CD4-positive, CD25-positive, alpha-beta regulatory T cell (primary cell): ENCODE measurements around the gene DNAH6. TPM values are rescaled to one million over a fixed set of nuclear protein-coding genes. Genes with fewer than 3 reads are reported as not detected.

Experiments
- ATAC-seq, 2 donors: fragments of 150-1000 bp; cut with Tn5 transposase; one replicate each; pipeline ENCODE4 v1.10.0; 2021; ENCODE audit warnings: low read depth in 2 of 2, moderate number of reproducible peaks in 2 of 2, moderate library complexity in 1 of 2
- DNase-seq, 3 donors: peaks; one replicate each; pipeline versions ENCODE4 v3.0.0 to v3.0.0-alpha.2; 2012 to 2022; ENCODE audit warnings: mixed read lengths in 1 of 3
- H3K27ac ChIP-seq: one replicate; pipeline ENCODE4 v1.7.0; 2013; ENCODE audit warnings: mild to moderate bottlenecking, low read length; ENCODE audit not compliant: insufficient read depth, poor library complexity, severe bottlenecking
- H3K27me3 ChIP-seq: one replicate; pipeline ENCODE4 v1.7.0; 2013; ENCODE audit warnings: low read length; ENCODE audit not compliant: control insufficient read depth, insufficient read depth
- H3K36me3 ChIP-seq: one replicate; pipeline ENCODE4 v1.7.0; 2013; ENCODE audit warnings: mild to moderate bottlenecking, low read length, moderate library complexity; ENCODE audit not compliant: control insufficient read depth, insufficient read depth
- H3K4me1 ChIP-seq: 2 replicates; pipeline ENCODE4 v1.7.0; 2013; ENCODE audit warnings: mild to moderate bottlenecking, low read length; ENCODE audit not compliant: insufficient read depth, control insufficient read depth, poor library complexity, severe bottlenecking
- H3K4me3 ChIP-seq: one replicate; pipeline ENCODE4 v1.7.0; 2013; ENCODE audit warnings: low read depth, mild to moderate bottlenecking, low read length, moderate library complexity
- H3K9me3 ChIP-seq, 2 experiments: 1 replicate in 1 of 2; 2 replicates in 1 of 2; pipeline ENCODE4 v1.7.0; 2013; ENCODE audit warnings: low read length in 2 of 2, mild to moderate bottlenecking in 1 of 2, moderate library complexity in 1 of 2; ENCODE audit not compliant: control insufficient read depth in 2 of 2
- H3K27ac Mint-ChIP-seq, 3 donors: one replicate each; pipeline ENCODE4 v1.8.0; 2020 to 2022; ENCODE audit warnings: mild to moderate bottlenecking in 3 of 3, mixed read lengths in 3 of 3, moderate library complexity in 2 of 3
- H3K27me3 Mint-ChIP-seq: one replicate; pipeline ENCODE4 v1.8.0; 2022; ENCODE audit warnings: mild to moderate bottlenecking, mixed read lengths
- H3K36me3 Mint-ChIP-seq: one replicate; pipeline ENCODE4 v1.8.0; 2020; ENCODE audit warnings: mixed read lengths
- H3K4me1 Mint-ChIP-seq, 4 donors: one replicate each; pipeline ENCODE4 v1.8.0; 2020 to 2022; ENCODE audit warnings: mixed read lengths in 4 of 4, mild to moderate bottlenecking in 1 of 4
- H3K4me3 Mint-ChIP-seq, 4 donors: one replicate each; pipeline ENCODE4 v1.8.0; 2020 to 2022; ENCODE audit warnings: mild to moderate bottlenecking in 4 of 4, mixed read lengths in 4 of 4, moderate library complexity in 3 of 4
- H3K9me3 Mint-ChIP-seq, 7 donors: one replicate each; pipeline ENCODE4 v1.8.0; 2020 to 2022; ENCODE audit warnings: mixed read lengths in 7 of 7, mild to moderate bottlenecking in 3 of 7, moderate library complexity in 2 of 7
- polyA plus RNA-seq, 4 donors: library from polyadenylated mRNA; unstranded; fragments of 300-500 nt; fragmentation: Illumina TruSeq; gene quantifications; one replicate each; pipeline ENCODE4 v1.2.3, GENCODE V29; 2021
- total RNA-seq: library from RNA; stranded (reverse); gene quantifications from one replicate; pipeline ENCODE4 v1.2.3, GENCODE V29; 2022

The DNAH6 gene
- total and polyA plus RNA-seq, 5 donors from 2014 or later, result 0.17 to 1.1 (median 0.52) TPM

- Mint-ChIP-seq H3K4me1 (peaks cover 0 to 6% (median 4%) of the 10 kb centered on the region in 4 donors), H3K27me3 (peaks cover 6% of the 10 kb centered on the region), H3K36me3 (peaks cover 5% of the 10 kb centered on the region), H3K9me3 (peaks cover 0 to 1% (median 0%) of the 10 kb centered on the region in 7 donors), H3K4me3 (no peak overlapping the region), H3K27ac (no peak overlapping the region)
- no peaks in the 10 kb centered on the region for H3K4me1 ChIP-seq
- no peaks in the 10 kb centered on the region for H3K27me3 ChIP-seq
- H3K9me3 ChIP-seq, result no peaks in the 10 kb centered on the region
- H3K36me3 ChIP-seq, result no peaks in the 10 kb centered on the region
- no peak for DNase-seq
- H3K4me3 ChIP-seq, result no peak overlapping the region
- no peak overlapping the region for H3K27ac ChIP-seq
- ATAC-seq, result no peak
These were observed 232.0 kb downstream of the DNAH6 start for GRCh38 chr2:84748341-84748740.

- Mint-ChIP-seq H3K36me3 (peaks cover 5% of the 10 kb centered on the region), H3K27me3 (peaks cover 6% of the 10 kb centered on the region)
These were observed 233.1 kb downstream of the DNAH6 start for GRCh38 chr2:84749442-84749841.

GRCh38 chr2:84755096-84755495 is 238.8 kb downstream of the DNAH6 start:
- H3K36me3 Mint-ChIP-seq, result no peaks in the 10 kb centered on the region
- H3K27ac Mint-ChIP-seq, result no peak overlapping the region
- peaks cover 6% of the 10 kb centered on the region for H3K27me3 Mint-ChIP-seq
- Histone ChIP-seq H3K4me3 (no peak overlapping the region), H3K36me3 (no peaks in the 10 kb centered on the region), H3K4me1 (no peaks in the 10 kb centered on the region), H3K27ac (no peak overlapping the region), H3K9me3 (no peaks in the 10 kb centered on the region), H3K27me3 (no peaks in the 10 kb centered on the region)
- no peak for ATAC-seq
- H3K4me1 Mint-ChIP-seq, result peaks cover 3 to 14% (median 10%) of the 10 kb centered on the region in 4 donors
- peaks cover 0 to 4% (median 0%) of the 10 kb centered on the region in 7 donors for H3K9me3 Mint-ChIP-seq
- no peak for DNase-seq
- H3K4me3 Mint-ChIP-seq, result no peak overlapping the region

More at GRCh38 chr2:84749442-84749841, 233.1 kb downstream of the DNAH6 start:
- no peak overlapping the region for H3K27ac ChIP-seq
- Mint-ChIP-seq H3K27ac (no peak overlapping the region), H3K9me3 (peaks cover 0 to 1% (median 0%) of the 10 kb centered on the region in 7 donors), H3K4me3 (no peak overlapping the region), H3K4me1 (peaks cover 0 to 6% (median 4%) of the 10 kb centered on the region in 4 donors)
- no peaks in the 10 kb centered on the region for H3K36me3 ChIP-seq
- H3K4me1 ChIP-seq, result no peaks in the 10 kb centered on the region
- no peaks in the 10 kb centered on the region for H3K27me3 ChIP-seq
- no peak overlapping the region for H3K4me3 ChIP-seq
- ATAC-seq (no peak), DNase-seq (no peak)
- no peaks in the 10 kb centered on the region for H3K9me3 ChIP-seq

GRCh38 chr2:84757648-84758047 is 241.3 kb downstream of the DNAH6 start:
- H3K4me1 Mint-ChIP-seq, result peaks cover 13 to 25% (median 15%) of the 10 kb centered on the region in 4 donors
- no peak overlapping the region for H3K4me3 ChIP-seq

GRCh38 chr2:84766791-84767190 is 250.5 kb downstream of the DNAH6 start:
- Mint-ChIP-seq H3K36me3 (peaks cover 4% of the 10 kb centered on the region), H3K27ac (no peak overlapping the region), H3K27me3 (no peaks in the 10 kb centered on the region), H3K4me3 (no peak overlapping the region), H3K9me3 (peaks cover 0 to 12% (median 7%) of the 10 kb centered on the region in 7 donors), H3K4me1 (peaks cover 6 to 18% (median 15%) of the 10 kb centered on the region in 4 donors)
- Histone ChIP-seq H3K36me3 (no peaks in the 10 kb centered on the region), H3K27ac (no peak overlapping the region), H3K4me1 (no peaks in the 10 kb centered on the region), H3K9me3 (peaks cover 8 to 11% of the 10 kb centered on the region in 2 experiments), H3K4me3 (no peak overlapping the region), H3K27me3 (no peaks in the 10 kb centered on the region)
- no peak for ATAC-seq
- DNase-seq, result no peak

More at GRCh38 chr2:84757648-84758047, 241.3 kb downstream of the DNAH6 start:
- Histone ChIP-seq H3K4me1 (no peaks in the 10 kb centered on the region), H3K27me3 (no peaks in the 10 kb centered on the region), H3K27ac (no peak overlapping the region), H3K9me3 (no peaks in the 10 kb centered on the region), H3K36me3 (no peaks in the 10 kb centered on the region)
- no peak overlapping the region for H3K27ac Mint-ChIP-seq
- H3K9me3 Mint-ChIP-seq, result peaks cover 0 to 4% (median 0%) of the 10 kb centered on the region in 7 donors
- no peak for ATAC-seq
- no peaks in the 10 kb centered on the region for H3K36me3 Mint-ChIP-seq
- H3K27me3 Mint-ChIP-seq, result no peaks in the 10 kb centered on the region
- DNase-seq, result no peak
- no peak overlapping the region for H3K4me3 Mint-ChIP-seq

GRCh38 chr2:84768840-84769239 is 252.5 kb downstream of the DNAH6 start:
- H3K27me3 ChIP-seq, result no peaks in the 10 kb centered on the region
- H3K36me3 Mint-ChIP-seq, result peaks cover 4% of the 10 kb centered on the region
- H3K27me3 Mint-ChIP-seq, result peaks cover 4% of the 10 kb centered on the region
- H3K36me3 ChIP-seq, result no peaks in the 10 kb centered on the region
- no peaks in the 10 kb centered on the region for H3K4me1 ChIP-seq
- peaks cover 15 to 19% of the 10 kb centered on the region in 2 experiments for H3K9me3 ChIP-seq
- H3K4me3 ChIP-seq, result no peak overlapping the region
- no peak overlapping the region for H3K4me3 Mint-ChIP-seq
- no peak overlapping the region for H3K27ac ChIP-seq
- H3K4me1 Mint-ChIP-seq, result peaks cover 6 to 16% (median 14%) of the 10 kb centered on the region in 4 donors
- peaks cover 4 to 25% (median 12%) of the 10 kb centered on the region in 7 donors for H3K9me3 Mint-ChIP-seq
- DNase-seq, result no peak
- peak overlapping the region in 1 of 3 donors; percentile 78 for H3K27ac Mint-ChIP-seq
- no peak for ATAC-seq

GRCh38 chr2:84770280-84770679 is 254.0 kb downstream of the DNAH6 start:
- Mint-ChIP-seq H3K36me3 (peaks cover 4% of the 10 kb centered on the region), H3K4me3 (no peak overlapping the region), H3K9me3 (peaks cover 5 to 34% (median 17%) of the 10 kb centered on the region in 7 donors), H3K27ac (no peak overlapping the region), H3K4me1 (peaks cover 6 to 16% (median 15%) of the 10 kb centered on the region in 4 donors), H3K27me3 (peaks cover 4% of the 10 kb centered on the region)
- Histone ChIP-seq H3K4me1 (no peaks in the 10 kb centered on the region), H3K4me3 (no peak overlapping the region), H3K9me3 (peaks cover 21 to 26% of the 10 kb centered on the region in 2 experiments), H3K36me3 (no peaks in the 10 kb centered on the region), H3K27ac (no peak overlapping the region), H3K27me3 (no peaks in the 10 kb centered on the region)
- ATAC-seq, result no peak
- no peak for DNase-seq

- Histone ChIP-seq H3K4me1 (no peaks in the 10 kb centered on the region), H3K36me3 (no peaks in the 10 kb centered on the region), H3K27me3 (no peaks in the 10 kb centered on the region), H3K4me3 (no peak overlapping the region), H3K27ac (no peak overlapping the region), H3K9me3 (peaks cover 21 to 26% of the 10 kb centered on the region in 2 experiments)
- H3K27ac Mint-ChIP-seq, result no peak overlapping the region
- peaks cover 6 to 18% (median 15%) of the 10 kb centered on the region in 4 donors for H3K4me1 Mint-ChIP-seq
- H3K27me3 Mint-ChIP-seq, result peaks cover 4% of the 10 kb centered on the region
- peaks cover 5 to 40% (median 22%) of the 10 kb centered on the region in 7 donors for H3K9me3 Mint-ChIP-seq
- H3K36me3 Mint-ChIP-seq, result peaks cover 4% of the 10 kb centered on the region
- DNase-seq (no peak), ATAC-seq (no peak)
- H3K4me3 Mint-ChIP-seq, result no peak overlapping the region
These were observed 255.0 kb downstream of the DNAH6 start for GRCh38 chr2:84771251-84771650.
